Loucy (cell line): Measurements from ENCODE around the gene HOTAIR.

Source experiments
- H2AFZ ChIP-seq: fragments of 200-600 bp; sonication (generic); 2 replicates; pipeline ENCODE4 v1.6.0; 2016; ENCODE audit warnings: antibody characterized with exemption, mild to moderate bottlenecking, low read length, moderate library complexity
- H3F3A ChIP-seq: fragments of 200-600 bp; 2 replicates; pipeline ENCODE4 v1.6.0; 2016; ENCODE audit warnings: antibody characterized with exemption, low read depth, mild to moderate bottlenecking
- H3K27me3 ChIP-seq: fragments of 200-600 bp; sonication (generic); 2 replicates; pipeline ENCODE4 v1.6.1; 2014; ENCODE audit warnings: low read length, mild to moderate bottlenecking; ENCODE audit not compliant: insufficient read depth, poor library complexity, severe bottlenecking
- H3K36me3 ChIP-seq: fragments of 200-600 bp; sonication (generic); 2 replicates; pipeline ENCODE4 v1.6.1; 2016; ENCODE audit warnings: low read length; ENCODE audit not compliant: insufficient read depth
- H3K4me1 ChIP-seq: fragments of 200-600 bp; sonication (generic); 2 replicates; pipeline ENCODE4 v1.5.1; 2014; ENCODE audit warnings: low read length, mild to moderate bottlenecking; ENCODE audit not compliant: insufficient read depth, poor library complexity, severe bottlenecking
- H3K4me2 ChIP-seq: fragments of 200-600 bp; sonication (generic); 2 replicates; pipeline ENCODE4 v1.6.0; 2014; ENCODE audit warnings: antibody characterized with exemption, low read length, low read depth, mild to moderate bottlenecking; ENCODE audit not compliant: poor library complexity, severe bottlenecking
- H3K4me3 ChIP-seq: fragments of 200-600 bp; sonication (generic); 2 replicates; pipeline ENCODE4 v1.5.1; 2014; ENCODE audit warnings: low read length, mild to moderate bottlenecking, mixed read lengths; ENCODE audit not compliant: poor library complexity, severe bottlenecking
- H3K79me2 ChIP-seq: fragments of 200-600 bp; sonication (generic); 2 replicates; pipeline ENCODE4 v1.6.1; 2014; ENCODE audit warnings: low read length; ENCODE audit not compliant: insufficient read depth
- H3K9ac ChIP-seq: fragments of 200-600 bp; sonication (generic); 2 replicates; pipeline ENCODE4 v1.6.0; 2014; ENCODE audit warnings: mild to moderate bottlenecking, low read depth, low read length, moderate library complexity; ENCODE audit not compliant: poor library complexity, severe bottlenecking
- H3K9me2 ChIP-seq: fragments of 200-600 bp; sonication (generic); replicated peaks from 2 replicates; pipeline ENCODE4 v1.6.1; 2016; ENCODE audit warnings: low read depth, low read length, mixed read lengths
- H3K9me3 ChIP-seq: fragments of 200-600 bp; sonication (generic); 2 replicates; pipeline ENCODE4 v1.6.1; 2014; ENCODE audit warnings: mild to moderate bottlenecking, antibody characterized with exemption, low read length, low read depth; ENCODE audit not compliant: insufficient read depth
- H4K20me1 ChIP-seq: fragments of 200-600 bp; sonication (generic); 2 replicates; pipeline ENCODE4 v1.6.0; 2014; ENCODE audit warnings: antibody characterized with exemption, low read length, mild to moderate bottlenecking; ENCODE audit not compliant: insufficient read depth, poor library complexity, severe bottlenecking
- EZH2phosphoT487 ChIP-seq: fragments of 200-600 bp; IDR thresholded peaks from 2 replicates; pipeline ENCODE4 v1.6.1; 2018; ENCODE audit warnings: antibody characterized with exemption, mild to moderate bottlenecking, moderate library complexity, borderline replicate concordance
- TF ChIP-seq, protein P1 (sequence below): fragments of 200-600 bp; sonication (generic); conservative IDR thresholded peaks from 2 replicates; pipeline ENCODE4 v1.5.1; 2014; ENCODE audit warnings: mild to moderate bottlenecking, antibody characterized with exemption, low read length

The HOTAIR gene

DNA sequence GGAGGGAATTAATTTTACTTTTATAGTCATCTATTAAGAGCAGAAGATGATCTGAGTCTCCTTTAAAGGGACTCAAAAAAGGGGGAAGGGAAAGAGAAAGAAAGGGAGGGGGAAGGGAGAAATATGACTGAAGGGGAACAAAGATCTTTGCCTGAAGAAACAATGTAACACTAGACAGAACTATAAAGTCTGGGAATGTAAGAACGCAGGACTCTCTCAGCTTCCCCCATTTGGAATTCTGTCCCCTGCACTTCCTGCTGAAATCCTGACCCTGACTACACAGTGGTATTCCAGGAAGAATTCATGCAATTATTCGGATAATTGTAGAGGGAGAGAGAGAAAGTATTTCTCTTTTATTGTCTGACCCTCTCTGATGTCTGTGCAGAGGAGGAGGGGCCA is 10.4 kb downstream of the HOTAIR start:
- Histone ChIP-seq H3K9ac (no peak overlapping the region), H3K9me2 (no peaks in the 10 kb centered on the region), H3K27me3 (no peaks in the 10 kb centered on the region), H4K20me1 (no peaks in the 10 kb centered on the region), H2AFZ (no peak overlapping the region), H3K9me3 (no peaks in the 10 kb centered on the region), H3K79me2 (peaks cover 16% of the 10 kb centered on the region), H3F3A (0 out of 2 replicates have a peak, but pooled peaks cover 3% of the 10 kb centered on the region), H3K4me3 (peak overlapping the region; percentile 86), H3K4me2 (peak overlapping the region; percentile 78), H3K36me3 (no peaks in the 10 kb centered on the region), H3K4me1 (peaks cover 36% of the 10 kb centered on the region)
- TF ChIP-seq, protein P1, sequence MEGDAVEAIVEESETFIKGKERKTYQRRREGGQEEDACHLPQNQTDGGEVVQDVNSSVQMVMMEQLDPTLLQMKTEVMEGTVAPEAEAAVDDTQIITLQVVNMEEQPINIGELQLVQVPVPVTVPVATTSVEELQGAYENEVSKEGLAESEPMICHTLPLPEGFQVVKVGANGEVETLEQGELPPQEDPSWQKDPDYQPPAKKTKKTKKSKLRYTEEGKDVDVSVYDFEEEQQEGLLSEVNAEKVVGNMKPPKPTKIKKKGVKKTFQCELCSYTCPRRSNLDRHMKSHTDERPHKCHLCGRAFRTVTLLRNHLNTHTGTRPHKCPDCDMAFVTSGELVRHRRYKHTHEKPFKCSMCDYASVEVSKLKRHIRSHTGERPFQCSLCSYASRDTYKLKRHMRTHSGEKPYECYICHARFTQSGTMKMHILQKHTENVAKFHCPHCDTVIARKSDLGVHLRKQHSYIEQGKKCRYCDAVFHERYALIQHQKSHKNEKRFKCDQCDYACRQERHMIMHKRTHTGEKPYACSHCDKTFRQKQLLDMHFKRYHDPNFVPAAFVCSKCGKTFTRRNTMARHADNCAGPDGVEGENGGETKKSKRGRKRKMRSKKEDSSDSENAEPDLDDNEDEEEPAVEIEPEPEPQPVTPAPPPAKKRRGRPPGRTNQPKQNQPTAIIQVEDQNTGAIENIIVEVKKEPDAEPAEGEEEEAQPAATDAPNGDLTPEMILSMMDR: no peak
- TF ChIP-seq EZH2phosphoT487: no peak

DNA sequence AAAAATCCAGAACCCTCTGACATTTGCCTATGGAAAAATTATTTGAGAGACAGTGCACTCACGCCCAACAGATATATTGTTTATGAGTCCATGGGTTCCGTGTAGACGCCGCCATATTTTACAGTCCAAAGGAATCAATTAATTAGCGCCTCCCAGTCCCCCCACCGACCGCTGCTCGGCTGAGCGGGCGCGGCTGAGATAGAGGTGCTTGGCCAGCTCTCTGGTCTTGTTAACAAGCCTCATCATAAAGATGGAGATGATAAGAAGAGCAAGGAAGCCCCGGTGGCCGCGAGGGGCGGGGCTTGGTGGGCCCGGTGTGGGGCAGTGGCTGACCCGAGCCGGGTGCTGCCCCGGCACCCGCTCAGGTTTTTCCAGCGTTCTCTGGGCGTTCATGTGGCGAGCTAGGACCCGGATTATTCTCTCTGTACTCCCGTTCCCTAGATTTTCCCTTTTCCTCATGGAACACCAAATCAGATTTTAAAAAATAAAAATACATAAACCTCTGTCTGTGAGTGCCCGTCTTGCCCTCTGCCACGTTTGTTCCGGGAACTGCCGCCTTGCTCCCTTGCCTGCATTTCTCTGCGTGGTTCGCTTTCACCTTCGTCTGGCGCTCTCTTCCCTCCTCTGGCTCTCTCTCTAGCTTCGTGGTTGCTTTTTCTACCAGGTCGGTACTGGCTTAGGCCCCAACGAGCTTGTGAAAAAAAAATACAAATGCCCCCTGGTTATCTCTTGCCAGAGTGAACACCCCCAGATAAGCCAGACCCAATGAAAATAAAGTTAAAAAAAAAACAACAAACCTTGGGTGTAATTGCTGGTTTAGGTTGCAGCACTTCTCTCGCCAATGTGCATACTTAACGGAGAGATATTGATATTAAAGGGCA is 11.1 kb downstream of the HOTAIR start:
- Histone ChIP-seq H3K9ac (peak overlapping the region; percentile 15), H2AFZ (no peak overlapping the region), H3K9me2 (no peaks in the 10 kb centered on the region), H3K36me3 (no peaks in the 10 kb centered on the region), H3K79me2 (peaks cover 16% of the 10 kb centered on the region), H3K27me3 (no peaks in the 10 kb centered on the region), H3K4me2 (peak overlapping the region; percentile 78), H3K4me1 (peaks cover 40% of the 10 kb centered on the region), H4K20me1 (no peaks in the 10 kb centered on the region), H3F3A (0 out of 2 replicates have a peak, but pooled peaks cover 3% of the 10 kb centered on the region), H3K9me3 (no peaks in the 10 kb centered on the region), H3K4me3 (no peak overlapping the region)
- no peak for TF ChIP-seq EZH2phosphoT487
- TF ChIP-seq, protein P1: no peak

DNA sequence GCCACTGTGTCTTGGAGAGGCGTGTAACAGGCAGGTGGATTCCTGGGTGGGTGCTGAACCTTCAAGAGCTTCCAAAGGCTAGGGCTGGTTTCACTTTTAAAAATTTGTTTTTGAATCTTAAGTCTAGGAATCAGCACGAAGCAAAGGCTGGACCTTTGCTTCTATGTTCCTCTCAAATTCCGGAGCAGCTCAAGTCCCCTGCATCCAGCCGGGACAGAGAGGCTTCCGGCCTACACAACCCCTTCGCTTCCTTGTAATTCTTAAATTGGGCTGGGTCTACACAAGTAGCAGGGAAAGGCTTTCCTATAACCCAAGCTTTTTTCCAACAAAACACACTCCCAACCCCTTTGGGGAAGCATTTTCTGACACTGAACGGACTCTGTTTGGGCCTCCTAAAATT is 11.7 kb downstream of the HOTAIR start:
- no peaks in the 10 kb centered on the region for H3K27me3 ChIP-seq
- no peaks in the 10 kb centered on the region for H4K20me1 ChIP-seq
- no peaks in the 10 kb centered on the region for H3K9me2 ChIP-seq

More for the DNA sequence above, 11.7 kb downstream of the HOTAIR start:
- Histone ChIP-seq H3K79me2 (peaks cover 16% of the 10 kb centered on the region), H3K9ac (peak overlapping the region; percentile 15), H3K36me3 (no peaks in the 10 kb centered on the region), H3K4me1 (peaks cover 45% of the 10 kb centered on the region), H3K4me3 (no peak overlapping the region), H3K4me2 (peak overlapping the region; percentile 13), H3K9me3 (no peaks in the 10 kb centered on the region), H3F3A (0 out of 2 replicates have a peak, but pooled peaks cover 3% of the 10 kb centered on the region), H2AFZ (no peak overlapping the region)
- TF ChIP-seq, protein P1: no peak
- no peak for TF ChIP-seq EZH2phosphoT487
